ENCODE results near the gene RAPGEF6. TPM values are rescaled to one million over a fixed set of nuclear protein-coding genes. Genes with fewer than 3 reads are reported as not detected.

RAPGEF6 gene
- total RNA-seq, 2 experiments from 2014 or later: 26.7 to 31.3 TPM

GRCh38 chr5:131550606-131551005, 84.4 kb downstream of the RAPGEF6 start:
- Mint-ChIP-seq H3K27ac (no peak overlapping the region), H3K4me3 (no peak overlapping the region), H3K36me3 (peaks cover 29% of the 10 kb centered on the region), H3K4me1 (ENCODE audit: low read depth) (peaks cover 56% of the 10 kb centered on the region), H3K27me3 (no peaks in the 10 kb centered on the region), H3K9me3 (no peaks in the 10 kb centered on the region)
- ChIA-PET CTCF (no interaction called here), POLR2A (no interaction called here)
- intact Hi-C loops (cut with micrococcal nuclease): no loop called here
- no peak for DNase-seq

GRCh38 chr5:131548176-131548575, 86.9 kb downstream of the RAPGEF6 start:
- no peak for DNase-seq
- Mint-ChIP-seq H3K36me3 (peaks cover 26% of the 10 kb centered on the region), H3K4me3 (peak overlapping the region; percentile 86), H3K9me3 (no peaks in the 10 kb centered on the region), H3K4me1 (ENCODE audit: low read depth) (peaks cover 70% of the 10 kb centered on the region), H3K27me3 (no peaks in the 10 kb centered on the region), H3K27ac (peak overlapping the region; percentile 92)
- ChIA-PET POLR2A (interaction anchor here (0.8 kb wide), 1 partner anchor 16 kb away, joined by 7 read pairs; no protein-coding TSS in a partner anchor), CTCF (interaction anchor here (1.7 kb wide), 1 partner anchor 460 kb away, joined by 4 read pairs; no protein-coding TSS in a partner anchor)
- intact Hi-C loops (cut with micrococcal nuclease): loop anchor here (1.0 to 10.0 kb wide), 5 partner anchors 15 to 947 kb away; partner anchors contain the start of genes IRF1 and RAPGEF6

- no peaks in the 10 kb centered on the region for H3K27me3 Mint-ChIP-seq
- H3K4me3 Mint-ChIP-seq: peak overlapping the region; percentile 60
- CTCF ChIA-PET: interaction anchor here (1.1 to 2.0 kb wide), 2 partner anchors 13 to 43 kb away, joined by 3 to 8 read pairs; no protein-coding TSS in a partner anchor
- no peak for DNase-seq
- no peaks in the 10 kb centered on the region for H3K9me3 Mint-ChIP-seq
- POLR2A ChIA-PET: no interaction called here
- peaks cover 74% of the 10 kb centered on the region for H3K4me1 Mint-ChIP-seq (ENCODE audit: low read depth)
- peaks cover 20% of the 10 kb centered on the region for H3K36me3 Mint-ChIP-seq
- intact Hi-C loops (cut with micrococcal nuclease): loop anchor here (1.0 to 10.0 kb wide), 2 partner anchors 269 to 949 kb away; partner anchors contain the start of gene IRF1
- H3K27ac Mint-ChIP-seq: peak overlapping the region; percentile 73
Observed at GRCh38 chr5:131545845-131546244, 89.2 kb downstream of the RAPGEF6 start.

- no peaks in the 10 kb centered on the region for H3K9me3 Mint-ChIP-seq
- peak overlapping the region; percentile 67 for H3K27ac Mint-ChIP-seq
- ChIA-PET POLR2A (interaction anchor here (2.2 kb wide), 1 partner anchor 10 kb away, joined by 11 read pairs; no protein-coding TSS in a partner anchor), CTCF (interaction anchor here (1.4 kb wide), 1 partner anchor 9 kb away, joined by 4 read pairs; no protein-coding TSS in a partner anchor)
- DNase-seq: no peak
- intact Hi-C loops (cut with micrococcal nuclease): loop anchor here (5.0 to 10.0 kb wide), 2 partner anchors 255 to 952 kb away; partner anchors contain the start of genes FNIP1 and IRF1
- H3K4me3 Mint-ChIP-seq: no peak overlapping the region
- peaks cover 15% of the 10 kb centered on the region for H3K36me3 Mint-ChIP-seq
- H3K27me3 Mint-ChIP-seq: no peaks in the 10 kb centered on the region
- H3K4me1 Mint-ChIP-seq (ENCODE audit: low read depth): peaks cover 75% of the 10 kb centered on the region
Observed at GRCh38 chr5:131542723-131543122, 92.3 kb downstream of the RAPGEF6 start.

- H3K4me3 Mint-ChIP-seq: no peak overlapping the region
- intact Hi-C loops (cut with micrococcal nuclease): loop anchor here (1.0 to 10.0 kb wide), 3 partner anchors 9 to 953 kb away; partner anchors contain the start of genes FNIP1 and IRF1
- H3K27ac Mint-ChIP-seq: peak overlapping the region; percentile 82
- H3K9me3 Mint-ChIP-seq: no peaks in the 10 kb centered on the region
- CTCF ChIA-PET: interaction anchor here (1.4 kb wide), 1 partner anchor 8 kb away, joined by 4 read pairs; no protein-coding TSS in a partner anchor
- H3K4me1 Mint-ChIP-seq (ENCODE audit: low read depth): peaks cover 80% of the 10 kb centered on the region
- H3K27me3 Mint-ChIP-seq: no peaks in the 10 kb centered on the region
- no peak for DNase-seq
- POLR2A ChIA-PET: interaction anchor here (2.2 kb wide), 1 partner anchor 9 kb away, joined by 11 read pairs; no protein-coding TSS in a partner anchor
- H3K36me3 Mint-ChIP-seq: peaks cover 12% of the 10 kb centered on the region
Observed at GRCh38 chr5:131541762-131542161, 93.3 kb downstream of the RAPGEF6 start.

GRCh38 chr5:131541071-131541470, 94.0 kb downstream of the RAPGEF6 start:
- Mint-ChIP-seq H3K4me3 (no peak overlapping the region), H3K4me1 (ENCODE audit: low read depth) (peaks cover 85% of the 10 kb centered on the region), H3K27ac (peak overlapping the region; percentile 82), H3K9me3 (no peaks in the 10 kb centered on the region), H3K27me3 (no peaks in the 10 kb centered on the region), H3K36me3 (peaks cover 12% of the 10 kb centered on the region)
- no peak for DNase-seq
- ChIA-PET POLR2A (interaction anchor here (2.2 kb wide), 1 partner anchor 8 kb away, joined by 11 read pairs; no protein-coding TSS in a partner anchor), CTCF (interaction anchor here (0.8 kb wide), 1 partner anchor 9 kb away, joined by 5 read pairs; no protein-coding TSS in a partner anchor)
- intact Hi-C loops (cut with micrococcal nuclease): loop anchor here (1.0 to 10.0 kb wide), 3 partner anchors 9 to 954 kb away; partner anchors contain the start of genes FNIP1 and IRF1

GRCh38 chr5:131539251-131539650, 95.8 kb downstream of the RAPGEF6 start:
- Mint-ChIP-seq H3K27ac (peak overlapping the region; percentile 2), H3K36me3 (peaks cover 5% of the 10 kb centered on the region), H3K4me3 (no peak overlapping the region), H3K27me3 (no peaks in the 10 kb centered on the region), H3K4me1 (ENCODE audit: low read depth) (peaks cover 87% of the 10 kb centered on the region), H3K9me3 (no peaks in the 10 kb centered on the region)
- ChIA-PET POLR2A (interaction anchor here (0.7 kb wide), 1 partner anchor 14 kb away, joined by 4 read pairs; no protein-coding TSS in a partner anchor), CTCF (interaction anchor here (0.9 kb wide), 1 partner anchor 50 kb away, joined by 3 read pairs; no protein-coding TSS in a partner anchor)
- no peak for DNase-seq
- intact Hi-C loops (cut with micrococcal nuclease): loop anchor here (2.0 to 10.0 kb wide), 6 partner anchors 157 to 886 kb away; partner anchors contain the start of gene LYRM7

GRCh38 chr5:131538177-131538593, 96.8 kb downstream of the RAPGEF6 start:
- Mint-ChIP-seq H3K4me1 (ENCODE audit: low read depth) (peaks cover 89% of the 10 kb centered on the region), H3K36me3 (peaks cover 3% of the 10 kb centered on the region), H3K9me3 (no peaks in the 10 kb centered on the region), H3K27ac (no peak overlapping the region), H3K27me3 (no peaks in the 10 kb centered on the region), H3K4me3 (no peak overlapping the region)
- intact Hi-C loops (cut with micrococcal nuclease): loop anchor here (2.0 to 10.0 kb wide), 6 partner anchors 156 to 887 kb away; partner anchors contain the start of gene LYRM7
- ChIA-PET POLR2A (interaction anchor here (0.6 kb wide), 1 partner anchor 9 kb away, joined by 4 read pairs; no protein-coding TSS in a partner anchor), CTCF (no interaction called here)
- no peak for DNase-seq

- H3K4me1 Mint-ChIP-seq (ENCODE audit: low read depth): peaks cover 90% of the 10 kb centered on the region
- no peaks in the 10 kb centered on the region for H3K9me3 Mint-ChIP-seq
- H3K4me3 Mint-ChIP-seq: peak overlapping the region; percentile 22
- no peak for DNase-seq
- ChIA-PET POLR2A (no interaction called here), CTCF (interaction anchor here (0.6 kb wide), 1 partner anchor 270 kb away, joined by 3 read pairs; no protein-coding TSS in a partner anchor)
- peaks cover 3% of the 10 kb centered on the region for H3K36me3 Mint-ChIP-seq
- peak overlapping the region; percentile 40 for H3K27ac Mint-ChIP-seq
- intact Hi-C loops (cut with micrococcal nuclease): loop anchor here (2.0 to 10.0 kb wide), 6 partner anchors 155 to 888 kb away; partner anchors contain the start of genes CDC42SE2 and LYRM7
- no peaks in the 10 kb centered on the region for H3K27me3 Mint-ChIP-seq
Observed at GRCh38 chr5:131536850-131537448, 98.1 kb downstream of the RAPGEF6 start.

GRCh38 chr5:131536211-131536826, 98.7 kb downstream of the RAPGEF6 start:
- Mint-ChIP-seq H3K9me3 (no peaks in the 10 kb centered on the region), H3K27me3 (no peaks in the 10 kb centered on the region), H3K4me1 (ENCODE audit: low read depth) (peaks cover 85% of the 10 kb centered on the region), H3K4me3 (peak overlapping the region; percentile 31), H3K27ac (peak overlapping the region; percentile 55), H3K36me3 (peaks cover 2% of the 10 kb centered on the region)
- ChIA-PET POLR2A (interaction anchor here (0.6 kb wide), 1 partner anchor 256 kb away, joined by 3 read pairs; no protein-coding TSS in a partner anchor), CTCF (interaction anchor here (0.6 kb wide), 1 partner anchor 270 kb away, joined by 3 read pairs; no protein-coding TSS in a partner anchor)
- intact Hi-C loops (cut with micrococcal nuclease): loop anchor here (2.0 to 10.0 kb wide), 6 partner anchors 154 to 888 kb away; partner anchors contain the start of genes CDC42SE2 and LYRM7
- DNase-seq: no peak

- CTCF ChIA-PET: interaction anchor here (2.5 kb wide), 1 partner anchor 11 kb away, joined by 7 read pairs; no protein-coding TSS in a partner anchor
- Mint-ChIP-seq H3K27me3 (no peaks in the 10 kb centered on the region), H3K4me1 (ENCODE audit: low read depth) (peaks cover 81% of the 10 kb centered on the region), H3K9me3 (no peaks in the 10 kb centered on the region), H3K36me3 (peaks cover 2% of the 10 kb centered on the region), H3K27ac (peak overlapping the region; percentile 77), H3K4me3 (no peak overlapping the region)
- intact Hi-C loops (cut with micrococcal nuclease): loop anchor here (5.0 to 10.0 kb wide), 5 partner anchors 153 to 890 kb away; partner anchors contain the start of gene LYRM7
- DNase-seq: no peak
- POLR2A ChIA-PET: no interaction called here
Observed at GRCh38 chr5:131534974-131535373, 100.1 kb downstream of the RAPGEF6 start.

Measured in activated CD4-positive, alpha-beta memory T cell treated with anti-CD3 and anti-CD28 coated beads for 36 hours (primary cell).